Upper lobe of left lung (tissue), 4 donors: ENCODE measurements around the gene GBA3.

Experiments
- POLR2A ChIP-seq, 4 donors: fragments of 450-650 bp; IDR thresholded peaks; one replicate each; pipeline ENCODE4 v1.5.1; 2016 to 2017; ENCODE audit warnings: antibody characterized with exemption in 4 of 4, mild to moderate bottlenecking in 2 of 4
- POLR2AphosphoS5 ChIP-seq, 2 donors: sonication (generic); formaldehyde crosslinking; IDR thresholded peaks; one replicate each; pipeline ENCODE4 v1.5.1; 2017; ENCODE audit warnings: antibody characterized with exemption in 2 of 2
- TF ChIP-seq, protein P1 (sequence below), 6 experiments: fragments of 450-650 bp in 4 of 6; fragments of 200-600 bp in 2 of 6; sonication (generic) in 2 of 6; IDR thresholded peaks; one replicate each; pipeline ENCODE4 v1.5.1; 2016 to 2019; ENCODE audit warnings: antibody characterized with exemption in 6 of 6

DNA sequence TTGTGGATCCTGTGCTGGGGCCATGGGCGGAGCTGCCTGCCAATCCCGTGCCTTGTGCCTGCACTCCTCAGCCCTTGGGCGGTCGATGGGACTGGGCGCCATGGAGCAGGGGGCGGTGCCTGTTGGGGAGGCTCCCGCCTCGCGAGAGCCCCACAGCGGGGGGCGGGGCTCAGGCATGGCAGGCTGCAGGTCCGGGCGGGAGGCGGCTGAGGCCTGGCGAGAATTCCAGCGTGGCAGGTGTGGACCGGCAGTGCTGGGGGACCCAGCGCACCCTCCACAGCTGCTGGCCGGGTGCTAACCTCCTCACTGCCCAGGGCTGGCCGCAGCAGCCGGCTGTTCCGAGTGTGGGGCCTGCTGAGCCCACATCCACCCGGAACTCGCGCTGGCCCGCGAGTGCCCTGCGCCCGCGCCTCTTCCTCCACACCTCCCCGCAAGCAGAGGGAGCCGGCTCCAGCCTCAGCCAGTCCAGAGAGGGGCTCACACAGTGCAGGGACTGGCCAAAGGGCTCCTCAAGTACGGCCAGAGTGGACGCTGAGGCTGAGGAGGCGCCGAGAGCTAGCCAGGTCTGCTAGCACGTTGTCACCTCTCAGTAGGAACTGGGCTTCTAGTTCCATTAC, 85.9 kb downstream of the GBA3 start:
- TF ChIP-seq, protein P1, sequence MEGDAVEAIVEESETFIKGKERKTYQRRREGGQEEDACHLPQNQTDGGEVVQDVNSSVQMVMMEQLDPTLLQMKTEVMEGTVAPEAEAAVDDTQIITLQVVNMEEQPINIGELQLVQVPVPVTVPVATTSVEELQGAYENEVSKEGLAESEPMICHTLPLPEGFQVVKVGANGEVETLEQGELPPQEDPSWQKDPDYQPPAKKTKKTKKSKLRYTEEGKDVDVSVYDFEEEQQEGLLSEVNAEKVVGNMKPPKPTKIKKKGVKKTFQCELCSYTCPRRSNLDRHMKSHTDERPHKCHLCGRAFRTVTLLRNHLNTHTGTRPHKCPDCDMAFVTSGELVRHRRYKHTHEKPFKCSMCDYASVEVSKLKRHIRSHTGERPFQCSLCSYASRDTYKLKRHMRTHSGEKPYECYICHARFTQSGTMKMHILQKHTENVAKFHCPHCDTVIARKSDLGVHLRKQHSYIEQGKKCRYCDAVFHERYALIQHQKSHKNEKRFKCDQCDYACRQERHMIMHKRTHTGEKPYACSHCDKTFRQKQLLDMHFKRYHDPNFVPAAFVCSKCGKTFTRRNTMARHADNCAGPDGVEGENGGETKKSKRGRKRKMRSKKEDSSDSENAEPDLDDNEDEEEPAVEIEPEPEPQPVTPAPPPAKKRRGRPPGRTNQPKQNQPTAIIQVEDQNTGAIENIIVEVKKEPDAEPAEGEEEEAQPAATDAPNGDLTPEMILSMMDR (IDR thresholded peaks at IDR 0.05), result no peak
- TF ChIP-seq POLR2A (IDR thresholded peaks at IDR 0.05) (no peak), POLR2AphosphoS5 (IDR thresholded peaks at IDR 0.05) (no peak)
